Forelimb muscle (tissue), 1 donor: ENCODE data around the gene RABL3. TPM values are rescaled to one million over a fixed set of nuclear protein-coding genes. Genes with fewer than 3 reads are reported as not detected.
"Not testable (repeated sequence)": the region's sequence is repeated elsewhere in the genome, so short reads cannot be mapped to it uniquely, and the experiment has no call there.

Source experiments
- DNase-seq: peaks from one replicate; pipeline ENCODE4 v3.0.0-alpha.2; 2013; ENCODE audit warnings: low read depth
- polyA plus RNA-seq: library from polyadenylated mRNA; unstranded; fragments of 120-200 nt; gene quantifications from one replicate; pipeline ENCODE4 v1.2.1, GENCODE V29; 2013; ENCODE audit not compliant: insufficient read length

RABL3 gene
- polyA plus RNA-seq, 1 donor = 16.9 TPM

DNA sequence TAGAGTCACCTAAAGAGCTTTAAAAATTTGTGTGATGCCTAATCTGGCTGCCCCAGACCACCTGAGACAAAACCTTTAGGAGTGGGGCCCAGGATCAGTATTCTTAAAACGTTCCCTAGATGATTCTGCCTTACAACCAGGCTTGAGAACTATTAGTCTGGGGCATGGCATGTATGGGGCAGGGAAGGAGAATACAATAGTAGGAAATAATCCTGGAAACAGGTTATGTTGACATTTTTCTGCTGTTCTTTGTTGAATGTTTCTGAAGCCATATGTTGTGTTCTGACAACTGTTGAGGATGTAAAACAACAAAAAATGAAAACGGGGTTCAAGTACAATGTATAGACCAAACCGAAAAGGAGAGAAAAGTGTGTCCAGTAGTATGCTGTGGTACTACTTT lies 3.1 kb upstream of the RABL3 start:
- no peak for DNase-seq

- no peak for DNase-seq
Observed at GRCh38 chr3:120743556-120744195, 1.4 kb upstream of the RABL3 start.

GRCh38 chr3:120742849-120743365 lies 591 bp upstream of the RABL3 start:
- no peak for DNase-seq

DNA sequence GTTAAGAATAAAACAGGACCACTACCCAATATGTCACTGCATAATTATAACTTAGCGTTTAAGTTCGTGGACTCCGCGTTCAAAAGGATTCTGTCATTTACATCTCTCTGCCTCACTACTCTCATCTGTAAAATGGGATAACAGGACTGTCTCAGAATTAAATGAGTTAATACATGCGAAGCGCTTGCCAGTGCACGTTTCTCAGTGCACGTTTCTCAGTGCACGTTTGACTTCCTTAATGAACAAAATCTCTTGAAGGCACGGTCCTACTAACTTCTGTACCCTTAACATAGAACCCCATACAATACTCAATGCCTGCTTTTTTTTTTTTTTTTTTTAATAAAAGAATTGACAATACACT lies 499 bp downstream of the RABL3 start:
- DNase-seq = no peak

DNA sequence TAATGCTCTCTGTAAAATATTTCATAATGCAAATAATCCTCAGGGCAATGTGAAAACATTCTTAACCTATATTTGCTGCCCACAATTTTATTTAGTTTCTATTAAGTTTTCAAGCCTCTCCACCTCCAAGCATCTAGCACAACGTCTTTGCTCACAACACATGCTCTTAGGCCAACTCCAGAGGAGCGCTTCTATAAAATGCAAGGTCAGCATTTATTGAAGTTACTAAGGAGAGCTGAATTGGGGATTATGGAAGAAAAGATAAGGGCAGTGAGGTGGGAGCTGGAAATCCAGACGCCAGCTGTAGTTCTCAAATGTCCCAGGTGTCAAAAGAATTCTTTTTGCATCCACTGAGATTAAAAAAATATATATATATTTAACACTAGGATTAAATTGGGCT lies 996 bp downstream of the RABL3 start:
- no peak for DNase-seq

- not testable (repeated sequence) for DNase-seq
Observed at GRCh38 chr3:120738006-120738405, 4.3 kb downstream of the RABL3 start.

DNA sequence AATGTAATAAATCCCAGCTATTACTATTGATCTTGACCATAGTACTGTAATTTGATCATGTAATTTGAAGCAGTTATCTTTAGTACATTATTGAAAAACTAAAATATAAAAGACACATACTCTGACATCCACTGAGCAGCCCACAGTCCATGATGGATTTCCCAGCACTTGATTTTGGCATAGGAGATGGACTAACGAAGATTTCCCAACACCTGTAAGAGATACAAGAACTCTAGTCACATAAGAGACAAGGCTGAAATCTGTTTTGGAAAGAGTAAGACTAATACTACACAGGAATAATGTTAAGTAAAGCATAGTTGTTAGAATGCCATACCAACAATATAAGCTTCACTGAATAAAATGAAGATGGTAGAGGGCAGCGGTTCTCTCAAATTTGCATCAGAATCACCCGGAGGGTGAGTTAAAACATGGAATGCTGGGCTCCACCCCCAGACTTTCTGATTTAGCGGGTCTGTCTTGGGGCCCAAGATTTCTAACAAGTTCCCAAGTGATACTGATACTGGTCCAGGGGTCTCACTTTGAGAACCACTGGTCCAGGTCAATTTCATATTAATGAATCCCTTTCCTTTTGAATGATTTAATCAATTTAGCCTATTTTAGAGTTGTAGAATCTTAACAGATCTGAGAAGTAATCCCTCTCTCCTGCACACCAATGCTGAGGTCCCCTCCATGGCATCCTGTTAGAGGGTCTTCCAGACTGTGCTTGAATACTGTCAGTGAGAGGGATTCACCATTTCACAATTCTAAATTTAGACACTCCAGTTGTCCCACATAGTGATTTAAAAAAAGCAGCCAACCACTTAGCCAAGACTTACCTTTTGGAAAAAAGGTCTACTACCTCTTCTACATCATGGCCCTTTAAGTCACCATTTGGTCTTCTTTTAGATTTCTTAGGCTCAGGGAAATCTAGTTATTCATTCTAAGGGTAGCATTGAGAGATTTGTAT lies 11.5 kb downstream of the RABL3 start:
- no peak for DNase-seq

GRCh38 chr3:120726791-120727190 lies 15.5 kb downstream of the RABL3 start:
- no peak for DNase-seq

DNA sequence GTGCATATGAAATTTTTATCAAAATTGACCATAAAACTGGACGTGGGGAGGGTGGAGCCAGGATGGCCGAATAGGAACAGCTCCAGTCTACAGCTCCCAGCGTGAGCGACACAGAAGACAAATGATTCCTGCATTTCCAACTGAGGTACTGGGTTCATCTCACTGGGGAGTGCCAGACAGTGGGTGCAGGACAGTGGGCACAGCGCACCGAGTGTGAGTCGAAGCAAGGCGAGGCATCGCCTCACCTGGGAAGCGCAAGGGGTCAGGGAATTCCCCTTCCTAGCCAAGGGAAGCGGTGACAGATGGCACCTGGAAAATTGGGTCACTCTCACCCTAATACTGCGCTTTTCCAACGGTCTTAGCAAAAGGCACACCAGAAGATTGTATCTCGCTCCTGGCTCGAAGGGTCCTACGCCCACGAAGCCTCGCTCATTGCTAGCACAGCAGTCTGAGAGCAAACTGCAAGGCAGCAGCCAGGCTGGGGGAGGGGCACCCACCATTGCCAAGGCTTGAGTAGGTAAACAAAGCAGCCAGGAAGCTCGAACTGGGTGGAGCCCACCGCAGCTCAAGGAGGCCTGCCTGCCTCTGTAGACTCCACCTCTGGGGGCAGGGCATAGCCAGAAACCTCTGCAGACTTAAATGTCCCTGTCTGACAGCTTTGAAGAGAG lies 23.0 kb downstream of the RABL3 start:
- DNase-seq = not testable (repeated sequence)

DNA sequence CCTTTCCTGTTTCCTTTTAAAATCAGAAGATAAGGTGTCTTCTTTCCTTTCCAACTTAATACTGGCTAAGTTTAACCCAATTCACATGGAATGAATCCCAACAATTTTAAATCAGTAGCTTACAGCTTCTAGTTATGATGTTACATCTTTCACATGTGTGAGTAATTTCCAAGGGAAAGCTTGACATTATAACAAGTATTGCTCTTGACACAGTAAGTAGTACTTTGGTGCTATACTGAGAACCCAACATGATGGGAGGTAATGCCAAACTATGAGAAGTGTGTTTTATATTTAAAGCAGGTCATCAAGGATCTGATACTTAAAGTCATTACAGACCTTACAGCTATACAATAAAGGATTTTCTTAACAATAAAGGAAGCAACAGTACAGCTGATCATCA lies 29.1 kb downstream of the RABL3 start:
- no peak for DNase-seq

DNA sequence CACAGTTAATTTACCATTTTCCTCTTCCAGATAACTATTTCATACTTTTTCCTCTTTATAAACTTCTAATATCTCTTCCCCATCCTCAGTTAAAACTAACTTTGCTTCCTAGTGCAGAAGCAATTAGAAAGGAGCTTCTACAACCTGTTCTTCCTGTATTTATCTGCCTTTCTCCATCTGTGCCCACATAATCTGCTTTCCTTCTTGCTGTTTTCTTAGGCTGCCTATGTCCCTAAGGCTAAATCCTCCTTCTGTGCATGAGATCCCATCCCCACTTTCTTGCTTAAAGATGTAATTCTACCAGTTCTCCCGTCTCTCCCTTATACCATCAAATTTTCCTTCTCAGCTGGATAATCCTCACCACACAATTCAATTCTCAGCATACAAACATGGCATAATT lies 31.9 kb downstream of the RABL3 start:
- DNase-seq = no peak

GRCh38 chr3:120708408-120708807 lies 33.9 kb downstream of the RABL3 start:
- no peak for DNase-seq

GRCh38 chr3:120706950-120707349 lies 35.4 kb downstream of the RABL3 start:
- DNase-seq = no peak

DNA sequence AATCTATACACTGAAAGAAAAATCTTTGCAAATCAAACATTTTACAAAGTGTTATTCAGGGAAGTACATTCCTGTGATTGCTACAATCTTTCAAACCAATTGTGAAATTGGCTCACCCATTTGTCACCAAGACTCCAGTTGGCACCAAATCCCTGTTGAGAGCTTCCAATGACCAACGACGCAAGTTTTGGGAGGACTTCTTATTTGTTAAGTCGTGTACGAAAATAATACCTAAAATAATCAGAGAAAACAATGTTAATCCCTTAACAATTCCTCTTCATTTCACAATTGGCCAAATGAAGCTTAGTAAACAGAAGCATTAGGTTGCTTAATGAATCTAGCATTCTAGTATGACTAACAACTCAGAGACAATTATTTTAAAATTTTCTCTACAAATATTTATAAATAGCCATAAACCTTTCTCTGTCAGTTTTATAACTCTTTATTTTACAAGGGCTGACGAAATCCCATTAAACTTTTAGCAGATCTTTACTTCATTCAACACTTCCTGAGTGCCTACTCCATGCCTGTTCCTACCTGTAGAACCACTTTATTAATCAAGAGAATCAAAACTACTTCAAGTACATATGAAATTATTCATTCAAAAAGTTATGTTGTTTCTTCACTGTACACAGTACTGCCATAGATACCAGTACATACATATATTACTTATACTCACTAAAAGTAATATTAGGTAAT lies 36.3 kb downstream of the RABL3 start:
- no peak for DNase-seq

GRCh38 chr3:120699333-120699732 lies 43.0 kb downstream of the RABL3 start:
- DNase-seq = no peak

GRCh38 chr3:120693439-120694171 lies 48.7 kb downstream of the RABL3 start:
- no peak for DNase-seq

DNA sequence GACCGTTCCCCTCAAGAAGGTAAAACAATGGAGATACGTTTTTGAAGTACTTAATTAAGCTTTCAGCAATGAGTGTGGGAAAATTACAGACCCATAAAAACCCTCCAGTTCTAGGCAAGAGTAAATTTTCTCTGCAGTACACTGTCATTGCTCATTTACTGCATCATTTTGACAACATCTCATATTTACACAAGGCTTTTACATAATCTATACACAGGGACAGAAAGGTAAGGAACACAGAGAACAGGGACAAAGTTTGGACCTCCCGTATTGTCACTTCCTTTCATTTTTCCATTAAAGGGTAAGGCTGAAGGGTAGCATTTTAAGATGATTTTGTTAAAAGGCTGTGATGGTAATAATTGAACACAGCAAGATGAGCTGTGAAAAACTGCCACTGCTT lies 52.9 kb downstream of the RABL3 start:
- no peak for DNase-seq

- no peak for DNase-seq
Observed at GRCh38 chr3:120688121-120688520, 54.2 kb downstream of the RABL3 start.

GRCh38 chr3:120685411-120685810 lies 56.9 kb downstream of the RABL3 start:
- no peak for DNase-seq

- no peak for DNase-seq
Observed at GRCh38 chr3:120684896-120685295, 57.4 kb downstream of the RABL3 start.

GRCh38 chr3:120683671-120684301 lies 58.5 kb downstream of the RABL3 start:
- DNase-seq = no peak
